Smooth muscle cell (in vitro differentiated cells): Measurements from ENCODE around the gene PRICKLE4. TPM values are rescaled to one million over a fixed set of nuclear protein-coding genes. Genes with fewer than 3 reads are reported as not detected.

Experiments
- DNase-seq: peaks from one replicate; lab custom pipeline; 2025; ENCODE audit not compliant: unreplicated experiment; lab: John Stamatoyannopoulos, UW
- H2AFZ ChIP-seq: fragments of 200-600 bp; sonication (generic); 2 replicates; pipeline ENCODE4 v1.6.0; 2016; ENCODE audit warnings: antibody characterized with exemption, low read depth, mild to moderate bottlenecking
- H3F3A ChIP-seq: fragments of 200-600 bp; sonication (generic); 2 replicates; pipeline ENCODE4 v1.6.0; 2017; ENCODE audit warnings: antibody characterized with exemption, low read depth
- H3K27ac ChIP-seq: fragments of 200-600 bp; sonication (generic); 2 replicates; pipeline ENCODE4 v1.5.1; 2016; ENCODE audit warnings: low read depth, mild to moderate bottlenecking
- H3K27me3 ChIP-seq: fragments of 200-600 bp; sonication (generic); 2 replicates; pipeline ENCODE4 v1.6.1; 2016; ENCODE audit warnings: low read depth, mild to moderate bottlenecking
- H3K36me3 ChIP-seq: fragments of 200-600 bp; sonication (generic); 2 replicates; pipeline ENCODE4 v1.5.1; 2016; ENCODE audit warnings: low read depth
- H3K4me1 ChIP-seq: fragments of 200-600 bp; sonication (generic); 2 replicates; pipeline ENCODE4 v1.5.1; 2016; ENCODE audit warnings: low read depth
- H3K4me2 ChIP-seq: fragments of 200-600 bp; sonication (generic); 2 replicates; pipeline ENCODE4 v1.6.0; 2016; ENCODE audit warnings: mild to moderate bottlenecking
- H3K4me3 ChIP-seq: fragments of 200-600 bp; sonication (generic); 2 replicates; pipeline ENCODE4 v1.5.1; 2016; ENCODE audit warnings: mild to moderate bottlenecking
- H3K79me2 ChIP-seq: fragments of 200-600 bp; sonication (generic); 2 replicates; pipeline ENCODE4 v1.6.0; 2016; ENCODE audit warnings: low read depth, mild to moderate bottlenecking
- H3K9ac ChIP-seq: fragments of 200-600 bp; sonication (generic); 2 replicates; pipeline ENCODE4 v1.6.0; 2016; ENCODE audit warnings: low read depth
- H3K9me3 ChIP-seq: fragments of 200-600 bp; sonication (generic); replicated peaks from 2 replicates; pipeline ENCODE4 v1.5.1; 2016; ENCODE audit warnings: low read depth
- H4K20me1 ChIP-seq: fragments of 200-600 bp; sonication (generic); 2 replicates; pipeline ENCODE4 v1.6.0; 2016; ENCODE audit warnings: low read depth
- CTCF ChIP-seq: fragments of 200-600 bp; sonication (generic); IDR thresholded peaks from 2 replicates; pipeline ENCODE4 v1.5.1; 2017; ENCODE audit warnings: borderline replicate concordance, mild to moderate bottlenecking, antibody characterized with exemption; ENCODE audit not compliant: insufficient read depth, poor library complexity, severe bottlenecking
- WGBS: methylation state at CpG from one replicate; pipeline ENCODE4 v1.1.7; 2016; ENCODE audit warnings: low lambda C conversion rate; 5-methylcytosine and 5-hydroxymethylcytosine counted together
- polyA plus RNA-seq: library from polyadenylated mRNA; unstranded; fragments of >200 nt; fragmentation: Nextera tagmentation; extraction: Ambion mirVana; gene quantifications from 2 replicates; pipeline ENCODE4 v1.2.1, GENCODE V29; 2016
- small RNA-seq: library from RNA; depleted of rRNA; stranded (forward); fragments of <200 nt; gene quantifications from one replicate; pipeline ENCODE3, GENCODE V24; 2014
- total RNA-seq: library from RNA; depleted of rRNA; stranded (reverse); fragments of >200 nt; gene quantifications from 2 replicates; pipeline ENCODE4 v1.2.3, GENCODE V29; 2014

Gene PRICKLE4
- total and polyA plus RNA-seq, 2 experiments from 2014 or later = 2.0 TPM; not detected in 1

- H3F3A ChIP-seq = no peaks in the 10 kb centered on the region
- H3K9me3 ChIP-seq = no peaks in the 10 kb centered on the region
- no peaks in the 10 kb centered on the region for H3K27me3 ChIP-seq
- no peak overlapping the region for H3K4me2 ChIP-seq
- WGBS = 95% methylated on average over 5 of the region's 5 CpGs
- no peak for DNase-seq
- H3K4me1 ChIP-seq = no peaks in the 10 kb centered on the region
- no peak overlapping the region for H3K9ac ChIP-seq
- H4K20me1 ChIP-seq = no peaks in the 10 kb centered on the region
- no peaks in the 10 kb centered on the region for H3K36me3 ChIP-seq
- no peak for TF ChIP-seq CTCF
- no peak overlapping the region for H2AFZ ChIP-seq
- H3K27ac ChIP-seq = no peak overlapping the region
- no peaks in the 10 kb centered on the region for H3K79me2 ChIP-seq
- H3K4me3 ChIP-seq = no peak overlapping the region
Measured at GRCh38 chr6:41836022-41836659, 55.6 kb downstream of the PRICKLE4 start.

GRCh38 chr6:41836660-41837052, 56.1 kb downstream of the PRICKLE4 start:
- 89% methylated on average over 2 of the region's 2 CpGs for WGBS

More at GRCh38 chr6:41836660-41837052, 56.1 kb downstream of the PRICKLE4 start:
- no peak overlapping the region for H3K9ac ChIP-seq
- no peaks in the 10 kb centered on the region for H3K27me3 ChIP-seq
- no peak overlapping the region for H3K4me3 ChIP-seq
- no peaks in the 10 kb centered on the region for H3K79me2 ChIP-seq
- H3K4me2 ChIP-seq = no peak overlapping the region
- no peak overlapping the region for H3K27ac ChIP-seq
- no peaks in the 10 kb centered on the region for H3K9me3 ChIP-seq
- no peaks in the 10 kb centered on the region for H3K4me1 ChIP-seq
- no peaks in the 10 kb centered on the region for H3K36me3 ChIP-seq
- no peaks in the 10 kb centered on the region for H4K20me1 ChIP-seq
- DNase-seq = no peak
- no peaks in the 10 kb centered on the region for H3F3A ChIP-seq
- H2AFZ ChIP-seq = no peak overlapping the region
- TF ChIP-seq CTCF = no peak

Small RNA genes within 50 kb of the gene (small RNA-seq; reads per million reads assigned to genes)
- gene AL365205.2 (not detected), gene AL365205.3 (not detected), gene RF00393 (not detected)

Other genes with a start within 250 kb of the PRICKLE4 start
- 3.5 and 5.3 TPM in 2 replicates for gene FOXP4, start 234.4 kb upstream of the PRICKLE4 start, total RNA-seq
- gene FOXP4, start 234.4 kb upstream of the PRICKLE4 start, polyA plus RNA-seq = 31.9 and 35.9 TPM in 2 replicates
- 168 and 172 TPM in 2 replicates for gene MDFI, start 142.3 kb upstream of the PRICKLE4 start, total RNA-seq
- gene MDFI, start 142.3 kb upstream of the PRICKLE4 start, polyA plus RNA-seq = 92.9 and 102 TPM in 2 replicates
- 3.3 and 15.7 TPM in 2 replicates for gene TFEB, start 45.2 kb upstream of the PRICKLE4 start, total RNA-seq
- 15.3 and 18.2 TPM in 2 replicates for gene TFEB, start 45.2 kb upstream of the PRICKLE4 start, polyA plus RNA-seq
- gene PGC, start 33.4 kb upstream of the PRICKLE4 start, total RNA-seq = not detected in 2 replicates
- gene PGC, start 33.4 kb upstream of the PRICKLE4 start, polyA plus RNA-seq = not detected in 2 replicates
- gene FRS3, start 882 bp upstream of the PRICKLE4 start, total RNA-seq = 3.1 and 5.6 TPM in 2 replicates
- 4.8 and 6.4 TPM in 2 replicates for gene FRS3, start 882 bp upstream of the PRICKLE4 start, polyA plus RNA-seq
- 194 and 253 TPM in 2 replicates for gene TOMM6, start 6.9 kb downstream of the PRICKLE4 start, total RNA-seq
- 233 and 235 TPM in 2 replicates for gene TOMM6, start 6.9 kb downstream of the PRICKLE4 start, polyA plus RNA-seq
- 2.3 and 5.2 TPM in 2 replicates for gene USP49, start 114.6 kb downstream of the PRICKLE4 start, total RNA-seq
- gene USP49, start 114.6 kb downstream of the PRICKLE4 start, polyA plus RNA-seq = 1.9 and 3.0 TPM in 2 replicates
- gene MED20, start 140.4 kb downstream of the PRICKLE4 start, total RNA-seq = 13.2 and 13.4 TPM in 2 replicates
- 14.0 and 14.9 TPM in 2 replicates for gene MED20, start 140.4 kb downstream of the PRICKLE4 start, polyA plus RNA-seq
- gene BYSL, start 140.7 kb downstream of the PRICKLE4 start, total RNA-seq = 10.8 and 11.4 TPM in 2 replicates
- 23.8 and 26.2 TPM in 2 replicates for gene BYSL, start 140.7 kb downstream of the PRICKLE4 start, polyA plus RNA-seq
- 31.5 and 48.0 TPM in 2 replicates for gene CCND3, start 161.0 kb downstream of the PRICKLE4 start, total RNA-seq
- gene CCND3, start 161.0 kb downstream of the PRICKLE4 start, polyA plus RNA-seq = 84.2 and 107 TPM in 2 replicates